Pancreas (tissue), 10 donors: ENCODE data around the gene SLC24A4. TPM values are rescaled to one million over a fixed set of nuclear protein-coding genes. Genes with fewer than 3 reads are reported as not detected.

Experiments used
- ATAC-seq, 4 donors: fragments of 200-7000 bp; cut with Tn5 transposase; one replicate each; pipeline versions ENCODE4 v1.8.0 to v1.9.1; 2020; ENCODE audit warnings: mild to moderate bottlenecking in 4 of 4, moderate library complexity in 4 of 4
- DNase-seq, 6 donors: peaks; one replicate each; pipeline ENCODE4 v3.0.0-alpha.2; 2020
- FAIRE-seq: peaks from 2 replicates; lab custom pipeline; 2012; peaks lifted over from hg19 to GRCh38; lab: Jason Lieb, UNC
- H3K27ac ChIP-seq, 4 donors: fragments of 200-600 bp; sonication (generic); 1 replicate in 3 of 4; 2 replicates in 1 of 4; pipeline versions ENCODE4 v1.5.0 to v1.8.0; 2020
- H3K27me3 ChIP-seq, 4 donors: fragments of 200-600 bp; one replicate each; pipeline ENCODE4 v1.8.0; 2021
- H3K36me3 ChIP-seq, 3 donors: fragments of 200-600 bp; sonication (generic) in 1 of 3; one replicate each; pipeline versions ENCODE4 v1.5.0 to v1.8.0; 2020 to 2021
- H3K4me1 ChIP-seq, 3 donors: fragments of 200-600 bp; one replicate each; pipeline ENCODE4 v1.8.0; 2021
- H3K4me3 ChIP-seq, 4 donors: fragments of 200-600 bp; sonication (generic) in 2 of 4; one replicate each; pipeline versions ENCODE4 v1.5.0 to v1.8.0; 2020 to 2021
- H3K9me3 ChIP-seq, 4 donors: fragments of 200-600 bp; one replicate each; pipeline ENCODE4 v1.8.0; 2021
- CTCF ChIP-seq, 4 donors: fragments of 200-600 bp; sonication (generic) in 3 of 4; IDR thresholded peaks; one replicate each; pipeline versions ENCODE4 v1.5.0 to v1.8.0; 2021; ENCODE audit warnings: antibody characterized with exemption in 4 of 4
- WGBS, 2 donors: extraction: QIAGEN DNeasy Blood & Tissue Kit; methylation state at CpG; one replicate each; pipeline ENCODE4 v1.1.7; 2013; 5-methylcytosine and 5-hydroxymethylcytosine counted together
- intact Hi-C, 3 donors: fragments of 100-400 bp; cut with DNase I; formaldehyde crosslinking; loops; one replicate each; pipeline versions ENCODE4 v1.11.1 to v1.14.2; 2022
- polyA plus RNA-seq, 2 donors: library from polyadenylated mRNA; stranded (reverse); fragments of 200-250 nt; gene quantifications; one replicate each; pipeline ENCODE4 v1.2.3, GENCODE V29; 2013
- total RNA-seq, 6 donors: library from RNA; stranded (reverse); fragmentation: NEBNext Ultra II Directional in 4 of 6; extraction: Animal tissue kit (Norgen Biotek cat#: 25700) in 4 of 6; gene quantifications; one replicate each; pipeline versions ENCODE4 v1.2.1 to v1.2.4, GENCODE V29; 2021 to 2023
- donor health status: healthy with polysubstance abuse.
- donor health status: DM: no; HTN: no; CAD: no; lungs with moderate emphysema.
- donor health status: DM: no; HTN: no; CAD: no.
- donor health status: control.
- donor health status: control.
- donor health status: Bipolar disorder and iron deficiency.
- donor health status: DM: yes; HTN: yes; CAD: no.
- donor health status: DM: no; HTN: no; CAD: no.
- donor health status: DM: no; HTN: no; CAD: no.
- donor health status: DM: yes; HTN: yes; CAD: no.

The SLC24A4 gene
- total and polyA plus RNA-seq, 8 donors, result 0.04 to 0.14 (median 0.07) TPM

- 73 to 76% methylated on average over 4 of the region's 4 CpGs for WGBS, 2 donors
- Histone ChIP-seq H3K9me3 (no peaks in the 10 kb centered on the region), H3K27me3 (peaks cover 0 to 4% (median 0%) of the 10 kb centered on the region in 4 donors), H3K27ac (no peak overlapping the region), H3K4me1 (no peaks in the 10 kb centered on the region), H3K4me3 (no peak overlapping the region), H3K36me3 (no peaks in the 10 kb centered on the region)
- FAIRE-seq, result no peak
- TF ChIP-seq CTCF (IDR thresholded peaks at IDR 0.05), result no peak
- intact Hi-C loops, result no loop called here
- DNase-seq, result no peak
- ATAC-seq, result no peak
Measured at GRCh38 chr14:92404018-92404417, 81.1 kb downstream of the SLC24A4 start.

GRCh38 chr14:92404421-92404820 lies 81.5 kb downstream of the SLC24A4 start:
- WGBS, 2 donors, result 39 to 68% methylated on average over 1 of the region's 1 CpG
- Histone ChIP-seq H3K4me3 (no peak overlapping the region), H3K36me3 (no peaks in the 10 kb centered on the region), H3K27ac (no peak overlapping the region), H3K9me3 (no peaks in the 10 kb centered on the region), H3K4me1 (no peaks in the 10 kb centered on the region), H3K27me3 (peaks cover 0 to 4% (median 0%) of the 10 kb centered on the region in 4 donors)
- no peak for DNase-seq
- ATAC-seq, result no peak
- TF ChIP-seq CTCF (IDR thresholded peaks at IDR 0.05), result no peak
- intact Hi-C loops, result no loop called here
- no peak for FAIRE-seq

GRCh38 chr14:92404938-92405337 lies 82.0 kb downstream of the SLC24A4 start:
- TF ChIP-seq CTCF (IDR thresholded peaks at IDR 0.05), result no peak
- Histone ChIP-seq H3K27ac (no peak overlapping the region), H3K27me3 (peaks cover 0 to 4% (median 0%) of the 10 kb centered on the region in 4 donors), H3K36me3 (no peaks in the 10 kb centered on the region), H3K4me3 (no peak overlapping the region), H3K9me3 (no peaks in the 10 kb centered on the region), H3K4me1 (no peaks in the 10 kb centered on the region)
- 79 to 94% methylated on average over 2 of the region's 2 CpGs for WGBS, 2 donors
- no peak for FAIRE-seq
- intact Hi-C loops, result no loop called here
- no peak for DNase-seq
- no peak for ATAC-seq

GRCh38 chr14:92407410-92407809 lies 84.4 kb downstream of the SLC24A4 start:
- intact Hi-C loops, result no loop called here
- Histone ChIP-seq H3K9me3 (no peaks in the 10 kb centered on the region), H3K36me3 (no peaks in the 10 kb centered on the region), H3K4me1 (no peaks in the 10 kb centered on the region), H3K4me3 (no peak overlapping the region), H3K27me3 (peaks cover 0 to 4% (median 1%) of the 10 kb centered on the region in 4 donors), H3K27ac (no peak overlapping the region)
- 45 to 71% methylated on average over 1 of the region's 1 CpG for WGBS, 2 donors
- ATAC-seq (peak in 2 of 4 donors; percentile 34 to 36), FAIRE-seq (no peak), DNase-seq (no peak)
- TF ChIP-seq CTCF (IDR thresholded peaks at IDR 0.05), result no peak

GRCh38 chr14:92409043-92409442 lies 86.1 kb downstream of the SLC24A4 start:
- intact Hi-C loops, result no loop called here
- H3K36me3 ChIP-seq, result no peaks in the 10 kb centered on the region
- FAIRE-seq (no peak), ATAC-seq (peak in 1 of 4 donors; percentile 14), DNase-seq (no peak)
- no peaks in the 10 kb centered on the region for H3K9me3 ChIP-seq
- no peaks in the 10 kb centered on the region for H3K4me1 ChIP-seq
- peak overlapping the region in 1 of 4 donors; percentile 27 for H3K27ac ChIP-seq
- TF ChIP-seq CTCF (IDR thresholded peaks at IDR 0.05), result no peak
- H3K27me3 ChIP-seq, result peaks cover 0 to 2% (median 0%) of the 10 kb centered on the region in 4 donors
- 78 to 81% methylated on average over 6 of the region's 6 CpGs for WGBS, 2 donors
- H3K4me3 ChIP-seq, result no peak overlapping the region
